Cardiac muscle cell (in vitro differentiated cells and primary cell): ENCODE results near the gene IKZF3. TPM values are rescaled to one million over a fixed set of nuclear protein-coding genes. Genes with fewer than 3 reads are reported as not detected.
"Not testable (repeated sequence)": the region's sequence is repeated elsewhere in the genome, so short reads cannot be mapped to it uniquely, and the experiment has no call there.

Source experiments
- DNase-seq, 2 donors: peaks; one replicate each; pipeline versions ENCODE4 v3.0.0 to v3.0.0-alpha.2; 2010 to 2017; ENCODE audit warnings: low read depth in 1 of 2, low spot score in 1 of 2
- H3K27ac ChIP-seq: fragments of 200-600 bp; sonication (generic); 2 replicates; pipeline ENCODE4 v1.5.1; 2016
- H3K27me3 ChIP-seq: fragments of 200-600 bp; sonication (generic); 2 replicates; pipeline ENCODE4 v1.6.0; 2016; ENCODE audit warnings: control low read depth
- H3K36me3 ChIP-seq: fragments of 200-600 bp; sonication (generic); 2 replicates; pipeline ENCODE4 v1.5.1; 2016; ENCODE audit warnings: control low read depth
- H3K4me1 ChIP-seq: fragments of 200-600 bp; sonication (generic); 2 replicates; pipeline ENCODE4 v1.8.1; 2017; ENCODE audit warnings: low read depth, mild to moderate bottlenecking, mixed run types
- H3K4me3 ChIP-seq: fragments of 200-600 bp; sonication (generic); 2 replicates; pipeline ENCODE4 v1.5.1; 2016; ENCODE audit warnings: mild to moderate bottlenecking
- H3K9me3 ChIP-seq: fragments of 200-600 bp; sonication (generic); 2 replicates; pipeline ENCODE4 v1.5.1; 2017; ENCODE audit warnings: low read depth, mild to moderate bottlenecking, control low read depth
- polyA plus RNA-seq: library from polyadenylated mRNA; unstranded; fragments of >200 nt; fragmentation: Nextera tagmentation; extraction: Ambion mirVana; gene quantifications from 2 replicates; pipeline ENCODE4 v1.2.1, GENCODE V29; 2016
- total RNA-seq: library from RNA; depleted of rRNA; stranded (reverse); fragments of >200 nt; gene quantifications from 2 replicates; pipeline ENCODE4 v1.2.3, GENCODE V29; 2016
- TF ChIP-seq, protein P1 (sequence below): IDR thresholded peaks from 2 replicates; pipeline ENCODE4 v1.5.1; 2012; ENCODE audit warnings: low read depth, mild to moderate bottlenecking, low read length

Gene IKZF3
- total and polyA plus RNA-seq, 2 experiments from 2014 or later = not detected

GRCh38 chr17:39898088-39898487 is 34.0 kb upstream of the IKZF3 start:
- TF ChIP-seq, protein P1, sequence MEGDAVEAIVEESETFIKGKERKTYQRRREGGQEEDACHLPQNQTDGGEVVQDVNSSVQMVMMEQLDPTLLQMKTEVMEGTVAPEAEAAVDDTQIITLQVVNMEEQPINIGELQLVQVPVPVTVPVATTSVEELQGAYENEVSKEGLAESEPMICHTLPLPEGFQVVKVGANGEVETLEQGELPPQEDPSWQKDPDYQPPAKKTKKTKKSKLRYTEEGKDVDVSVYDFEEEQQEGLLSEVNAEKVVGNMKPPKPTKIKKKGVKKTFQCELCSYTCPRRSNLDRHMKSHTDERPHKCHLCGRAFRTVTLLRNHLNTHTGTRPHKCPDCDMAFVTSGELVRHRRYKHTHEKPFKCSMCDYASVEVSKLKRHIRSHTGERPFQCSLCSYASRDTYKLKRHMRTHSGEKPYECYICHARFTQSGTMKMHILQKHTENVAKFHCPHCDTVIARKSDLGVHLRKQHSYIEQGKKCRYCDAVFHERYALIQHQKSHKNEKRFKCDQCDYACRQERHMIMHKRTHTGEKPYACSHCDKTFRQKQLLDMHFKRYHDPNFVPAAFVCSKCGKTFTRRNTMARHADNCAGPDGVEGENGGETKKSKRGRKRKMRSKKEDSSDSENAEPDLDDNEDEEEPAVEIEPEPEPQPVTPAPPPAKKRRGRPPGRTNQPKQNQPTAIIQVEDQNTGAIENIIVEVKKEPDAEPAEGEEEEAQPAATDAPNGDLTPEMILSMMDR = no peak
- Histone ChIP-seq H3K9me3 (no peaks in the 10 kb centered on the region), H3K27ac (no peak overlapping the region), H3K4me3 (no peak overlapping the region), H3K36me3 (no peaks in the 10 kb centered on the region), H3K27me3 (peaks cover under 1% of the 10 kb centered on the region), H3K4me1 (no peaks in the 10 kb centered on the region)
- no peak for DNase-seq

- Histone ChIP-seq H3K27ac (no peak overlapping the region), H3K4me3 (no peak overlapping the region), H3K36me3 (no peaks in the 10 kb centered on the region), H3K4me1 (no peaks in the 10 kb centered on the region), H3K27me3 (peaks cover 23% of the 10 kb centered on the region), H3K9me3 (no peaks in the 10 kb centered on the region)
- no peak for DNase-seq
- TF ChIP-seq, protein P1 = no peak
Observed at GRCh38 chr17:39894681-39895376, 30.7 kb upstream of the IKZF3 start.

DNA sequence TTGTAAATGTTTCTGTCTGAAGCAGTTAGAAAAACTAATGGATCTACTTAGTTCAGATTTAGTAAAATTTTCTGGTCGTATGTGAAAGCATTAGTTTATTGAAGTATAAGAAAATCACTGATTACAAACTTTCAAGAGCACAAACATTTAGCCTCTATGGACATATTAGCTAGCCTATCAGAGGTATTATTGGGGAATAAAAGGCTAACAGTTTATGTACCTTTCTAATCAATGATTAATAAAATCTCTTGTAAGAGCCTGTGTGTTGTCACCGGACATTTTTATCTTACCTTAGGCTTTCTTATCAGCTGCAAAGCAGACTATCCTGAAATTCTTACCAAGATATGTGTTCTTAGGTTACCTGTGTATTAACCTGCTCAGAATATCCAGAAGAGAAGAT is 25.1 kb upstream of the IKZF3 start:
- no peak overlapping the region for H3K4me3 ChIP-seq
- H3K4me1 ChIP-seq = no peaks in the 10 kb centered on the region
- no peak for DNase-seq
- TF ChIP-seq, protein P1 = no peak
- no peaks in the 10 kb centered on the region for H3K36me3 ChIP-seq
- H3K27ac ChIP-seq = no peak overlapping the region
- peaks cover 34% of the 10 kb centered on the region for H3K27me3 ChIP-seq
- no peaks in the 10 kb centered on the region for H3K9me3 ChIP-seq

DNA sequence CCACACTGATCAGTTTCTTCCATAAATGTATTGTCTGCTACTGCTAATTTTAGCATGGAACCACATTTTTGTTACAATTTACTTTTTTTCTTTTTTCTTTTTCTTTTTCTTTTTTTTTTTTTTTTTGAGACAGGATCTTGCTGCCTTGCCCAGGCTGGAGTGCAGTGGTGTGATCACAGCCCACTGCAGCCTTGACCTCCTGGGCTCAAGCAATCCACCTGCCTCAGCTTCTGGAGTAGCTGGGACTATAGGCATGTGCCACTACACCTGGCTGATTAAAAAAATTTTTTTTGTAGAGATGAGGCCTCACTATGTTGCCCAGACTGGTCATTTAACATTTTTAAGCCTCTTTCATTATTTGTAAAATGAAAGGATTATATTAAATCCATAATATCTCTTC is 23.0 kb upstream of the IKZF3 start:
- Histone ChIP-seq H3K4me1 (no peaks in the 10 kb centered on the region), H3K27me3 (peaks cover 27% of the 10 kb centered on the region), H3K9me3 (no peaks in the 10 kb centered on the region), H3K27ac (no peak overlapping the region), H3K36me3 (no peaks in the 10 kb centered on the region), H3K4me3 (no peak overlapping the region)
- TF ChIP-seq, protein P1 = no peak
- no peak for DNase-seq

- peaks cover 19% of the 10 kb centered on the region for H3K27me3 ChIP-seq
- not testable (repeated sequence) for DNase-seq, H3K4me3 ChIP-seq, H3K9me3 ChIP-seq, H3K27ac ChIP-seq, H3K36me3 ChIP-seq, H3K4me1 ChIP-seq
Observed at GRCh38 chr17:39886102-39886501, 22.0 kb upstream of the IKZF3 start.

DNA sequence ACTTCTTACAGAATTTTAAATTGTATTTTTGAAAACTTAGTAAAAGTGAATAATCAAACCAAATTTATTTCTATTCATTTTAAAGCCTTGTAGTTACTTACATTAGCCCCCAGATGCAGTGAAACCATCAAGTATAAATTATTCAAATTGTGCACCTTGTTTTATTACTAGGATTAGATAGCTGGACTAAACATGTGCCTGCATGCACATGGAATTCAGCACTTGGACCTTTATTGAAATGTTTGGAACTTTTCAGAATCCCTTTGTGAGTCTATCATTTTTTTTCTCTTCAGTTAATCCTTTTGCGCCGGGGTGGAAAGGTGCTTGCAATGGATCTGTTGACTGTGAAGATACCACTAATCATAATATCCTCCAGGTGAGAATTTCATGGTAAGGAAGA is 8.6 kb upstream of the IKZF3 start:
- Histone ChIP-seq H3K4me1 (no peaks in the 10 kb centered on the region), H3K27ac (no peak overlapping the region), H3K9me3 (no peaks in the 10 kb centered on the region), H3K4me3 (no peak overlapping the region), H3K27me3 (peaks cover 15% of the 10 kb centered on the region), H3K36me3 (no peaks in the 10 kb centered on the region)
- DNase-seq = peak in 1 of 2 donors; percentile 39
- TF ChIP-seq, protein P1 = peak; percentile 36
